SKM-1 treated with dmso at 0.1 percent for 144 hours (cell line): ENCODE data around the gene TDRD10.
"Not testable (repeated sequence)": the region's sequence is repeated elsewhere in the genome, so short reads cannot be mapped to it uniquely, and the experiment has no call there.

Experiments
- DNase-seq: peaks from one replicate; lab custom pipeline; 2025; ENCODE audit not compliant: unreplicated experiment; lab: John Stamatoyannopoulos, UW

The TDRD10 gene

DNA sequence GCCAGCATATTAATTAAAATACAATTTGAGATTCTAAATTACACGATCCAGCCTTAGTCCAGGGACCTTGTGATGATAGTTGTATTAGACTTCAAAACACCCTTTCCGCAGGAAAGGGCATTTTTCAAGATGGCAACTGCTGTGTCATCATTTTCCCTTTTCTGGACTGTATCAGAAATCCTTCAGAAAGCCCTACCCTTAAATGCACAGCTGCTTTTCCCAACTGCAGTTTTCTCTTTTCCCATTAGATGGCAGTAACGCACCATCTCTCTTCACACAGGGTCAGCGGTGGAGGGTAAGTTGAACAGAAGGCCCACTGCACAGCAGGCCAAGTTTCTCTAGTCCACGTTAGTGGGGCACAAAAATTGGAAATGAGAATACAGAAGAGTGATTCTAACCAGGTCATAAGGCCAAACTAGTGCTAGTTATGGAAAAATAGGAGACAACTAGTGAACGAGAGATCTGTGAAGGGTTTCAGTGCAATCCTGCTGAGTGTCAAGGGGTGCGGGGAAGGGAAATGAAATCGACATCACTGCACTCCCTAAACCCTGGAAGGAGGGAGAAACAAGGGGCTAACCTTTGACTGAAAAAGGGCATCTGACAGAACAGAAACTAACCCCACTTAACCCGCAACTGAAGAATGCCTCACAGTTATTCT lies 22.1 kb upstream of the TDRD10 start:
- peak; percentile 83 for DNase-seq

- DNase-seq: no peak
Measured at GRCh38 chr1:154481053-154481452, 21.0 kb upstream of the TDRD10 start.

DNA sequence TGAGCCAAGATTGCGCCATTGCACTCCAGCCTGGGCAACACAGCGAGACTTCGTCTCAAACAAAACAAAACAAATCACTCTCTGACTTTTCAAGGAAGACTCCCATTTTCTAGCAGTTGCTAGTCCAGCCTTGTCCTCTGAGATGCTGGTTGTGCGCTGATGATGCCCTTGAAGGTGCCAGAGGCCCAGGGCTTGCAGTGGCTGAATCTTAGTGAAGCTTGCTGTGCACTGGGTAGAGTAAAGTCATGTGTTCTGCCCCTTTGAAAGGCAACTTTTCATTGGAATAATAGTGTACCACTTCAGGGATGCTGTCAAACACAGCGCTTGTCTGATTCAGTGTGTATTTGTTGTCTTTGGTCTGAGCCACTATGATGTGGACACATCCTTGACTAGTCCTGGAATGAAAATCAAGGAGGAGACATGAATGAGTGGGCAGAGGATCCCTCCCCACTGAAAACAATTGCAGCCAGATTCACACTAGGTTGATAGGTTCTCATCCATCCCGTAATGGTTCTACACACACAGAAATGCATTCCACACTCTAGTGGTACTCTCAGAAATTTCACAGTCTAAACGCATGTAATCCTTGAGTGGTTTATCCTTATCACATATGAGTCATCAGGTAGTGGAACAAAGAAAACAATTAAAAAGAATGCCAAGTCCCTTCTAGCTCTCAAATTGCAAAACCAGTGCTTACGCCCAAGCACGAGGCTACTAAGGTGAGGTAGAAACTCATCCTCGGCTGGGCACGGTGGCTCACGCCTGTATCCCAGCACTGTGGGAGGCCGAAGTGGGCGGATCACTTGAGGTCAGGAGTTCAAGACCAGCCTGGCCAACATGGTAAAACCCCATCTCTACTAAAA lies 17.8 kb upstream of the TDRD10 start:
- no peak for DNase-seq

DNA sequence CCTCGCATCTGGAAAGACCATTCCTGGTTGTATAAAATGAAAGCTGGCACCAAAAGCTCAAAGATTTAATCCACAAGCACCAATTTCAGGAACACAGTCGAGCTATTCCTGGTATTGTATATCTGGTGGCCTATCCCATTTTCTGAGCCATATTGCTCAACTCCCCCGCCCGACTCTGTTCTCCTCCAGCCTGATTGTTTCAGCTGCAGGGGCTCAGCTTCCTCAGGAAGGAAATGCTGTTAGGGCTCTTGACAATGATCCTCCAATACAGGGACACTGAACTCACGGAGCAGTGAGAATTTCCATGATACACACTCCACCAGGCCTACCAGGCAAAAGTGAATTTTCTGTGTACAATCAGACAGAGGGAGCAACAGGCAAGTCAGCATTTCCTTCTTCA lies 16.9 kb upstream of the TDRD10 start:
- DNase-seq: peak; percentile 53

- DNase-seq: no peak
Measured at GRCh38 chr1:154485910-154486496, 16.0 kb upstream of the TDRD10 start.

- DNase-seq: not testable (repeated sequence)
Measured at GRCh38 chr1:154486756-154487155, 15.3 kb upstream of the TDRD10 start.

GRCh38 chr1:154488922-154489321 lies 13.1 kb upstream of the TDRD10 start:
- no peak for DNase-seq

GRCh38 chr1:154489695-154490274 lies 12.2 kb upstream of the TDRD10 start:
- DNase-seq: no peak

DNA sequence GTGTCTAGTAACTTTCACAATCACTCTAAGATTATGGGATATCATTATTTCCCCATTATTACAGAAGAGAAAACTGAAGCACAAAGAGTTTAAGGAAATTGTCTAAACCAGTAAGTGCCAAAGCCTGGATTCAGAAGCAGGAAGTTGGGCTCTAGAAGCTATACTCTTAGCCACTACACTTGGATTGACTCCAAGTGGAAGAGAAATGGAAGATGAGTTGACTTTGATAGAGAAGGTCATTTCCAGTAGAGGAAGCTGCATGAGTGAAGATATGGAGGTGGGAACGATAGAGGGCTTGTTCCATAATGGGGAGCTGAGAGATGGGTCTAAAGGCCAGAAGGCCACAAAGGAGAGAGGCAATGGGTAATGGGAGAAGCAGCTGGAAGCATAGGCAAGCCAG lies 11.7 kb upstream of the TDRD10 start:
- peak; percentile 56 for DNase-seq

- DNase-seq: no peak
Measured at GRCh38 chr1:154492115-154492514, 9.9 kb upstream of the TDRD10 start.

DNA sequence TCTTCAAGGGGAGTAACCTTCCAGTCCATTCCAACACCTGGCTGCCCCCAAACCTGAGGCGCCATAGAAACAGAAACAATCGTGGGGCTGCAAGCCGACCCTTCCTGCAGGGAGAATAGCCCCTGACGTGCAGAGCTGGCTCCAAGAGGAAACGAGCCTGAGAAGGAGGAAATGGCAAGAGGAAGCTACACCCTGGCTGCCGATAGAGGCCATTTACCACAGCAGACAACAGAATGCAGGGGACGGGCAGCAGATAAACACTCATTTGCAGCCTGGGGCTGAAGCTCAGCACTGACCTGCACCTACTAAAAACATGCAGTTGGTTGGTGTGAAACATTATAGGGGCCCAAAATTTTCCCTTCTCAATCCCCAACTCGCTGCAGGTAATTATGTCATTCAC lies 8.7 kb upstream of the TDRD10 start:
- DNase-seq: peak; percentile 90

GRCh38 chr1:154495496-154496273 lies 6.3 kb upstream of the TDRD10 start:
- DNase-seq: no peak

DNA sequence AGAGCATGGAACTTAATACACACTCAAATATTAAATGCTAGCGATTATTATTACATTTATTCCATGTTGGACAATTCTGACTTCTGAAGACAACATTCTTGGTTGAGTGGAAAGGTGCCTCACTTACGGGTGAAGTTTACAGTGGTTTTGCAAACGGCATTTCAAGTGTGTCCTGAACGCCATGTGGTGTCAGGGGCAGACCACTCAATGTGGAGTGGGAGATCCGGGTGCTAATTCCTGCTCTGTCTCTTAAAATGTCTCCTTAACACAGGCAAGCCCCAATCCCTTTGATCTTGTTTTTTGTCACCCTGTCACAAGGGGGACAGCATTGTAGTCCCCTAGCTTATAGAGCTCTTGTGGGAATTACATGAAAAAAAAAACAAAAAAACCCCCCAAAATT lies 5.6 kb upstream of the TDRD10 start:
- DNase-seq: no peak

GRCh38 chr1:154497026-154497806 lies 4.8 kb upstream of the TDRD10 start:
- DNase-seq: peak; percentile 56

DNA sequence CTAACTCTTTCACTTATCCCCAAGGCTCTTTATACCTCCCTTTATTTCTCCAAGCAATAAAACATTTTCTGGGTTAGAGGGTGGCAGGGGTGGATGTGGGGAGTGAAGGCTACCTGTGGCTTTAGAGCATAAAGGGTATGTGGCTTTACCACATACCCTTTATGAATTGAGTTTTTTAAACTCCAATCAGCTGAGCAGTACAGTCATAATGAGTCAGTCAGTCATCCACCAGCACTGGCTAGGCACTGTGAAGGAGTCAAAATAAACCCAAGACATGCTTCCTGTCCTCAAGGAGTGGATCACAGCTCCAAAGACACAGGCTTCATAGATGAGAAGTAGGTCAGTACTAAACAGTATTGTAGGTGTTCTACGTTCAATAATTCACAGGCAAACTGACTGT lies 2.6 kb upstream of the TDRD10 start:
- no peak for DNase-seq

- no peak for DNase-seq
Measured at GRCh38 chr1:154500533-154500932, 1.5 kb upstream of the TDRD10 start.

DNA sequence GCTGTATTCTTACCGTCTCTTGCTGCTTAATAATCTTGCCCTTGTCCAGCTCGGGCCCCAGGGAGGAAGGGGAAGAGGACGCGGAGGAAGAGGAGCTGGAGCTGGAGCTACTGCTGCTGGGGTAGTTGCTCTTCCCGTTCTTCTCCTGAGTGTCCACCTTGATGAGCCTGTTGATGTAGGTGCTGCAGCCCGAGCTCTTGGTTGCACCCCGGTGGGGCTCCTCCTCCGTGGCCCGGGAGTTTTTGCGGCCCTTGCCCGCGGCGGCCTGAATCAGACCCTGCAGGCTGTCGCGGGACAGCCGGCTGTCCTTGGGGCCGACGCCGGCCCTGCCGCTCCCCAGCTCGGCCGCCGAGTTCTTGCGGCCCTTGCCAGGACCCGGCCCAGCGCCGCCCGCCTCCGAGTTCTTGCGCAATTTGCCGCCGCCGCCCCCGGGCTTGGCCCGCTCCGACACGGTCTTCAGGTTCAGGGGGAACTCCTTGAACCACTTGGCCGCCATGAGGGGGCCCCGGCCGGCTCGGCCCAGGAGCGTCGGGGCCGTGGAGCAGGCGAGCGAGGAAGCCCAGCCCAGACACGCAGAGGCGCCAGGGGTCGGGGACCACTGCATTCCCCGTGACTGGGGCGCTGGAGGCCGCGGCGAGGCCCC lies 475 bp upstream of the TDRD10 start:
- no peak for DNase-seq

DNA sequence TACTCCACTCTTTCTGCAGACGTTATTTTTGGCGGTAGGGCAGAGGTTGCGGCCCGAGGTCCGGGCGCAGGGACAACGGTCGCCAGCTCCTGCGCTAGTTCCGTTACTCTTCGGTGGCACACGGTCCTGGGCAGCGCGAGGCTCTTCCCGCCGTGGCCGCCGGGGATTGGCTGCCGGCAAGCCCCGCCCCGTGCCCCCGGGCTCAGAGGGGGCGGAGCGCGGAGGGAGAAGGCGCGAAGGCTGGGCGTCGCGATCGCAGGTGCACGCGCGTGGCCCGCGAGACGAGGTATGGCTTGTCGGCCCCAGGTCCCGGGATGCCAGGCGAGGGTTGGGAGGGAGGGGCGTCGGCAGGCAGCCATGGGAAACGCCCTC lies 711 bp downstream of the TDRD10 start:
- DNase-seq: no peak

- no peak for DNase-seq
Measured at GRCh38 chr1:154503898-154504297, 1.9 kb downstream of the TDRD10 start.

DNA sequence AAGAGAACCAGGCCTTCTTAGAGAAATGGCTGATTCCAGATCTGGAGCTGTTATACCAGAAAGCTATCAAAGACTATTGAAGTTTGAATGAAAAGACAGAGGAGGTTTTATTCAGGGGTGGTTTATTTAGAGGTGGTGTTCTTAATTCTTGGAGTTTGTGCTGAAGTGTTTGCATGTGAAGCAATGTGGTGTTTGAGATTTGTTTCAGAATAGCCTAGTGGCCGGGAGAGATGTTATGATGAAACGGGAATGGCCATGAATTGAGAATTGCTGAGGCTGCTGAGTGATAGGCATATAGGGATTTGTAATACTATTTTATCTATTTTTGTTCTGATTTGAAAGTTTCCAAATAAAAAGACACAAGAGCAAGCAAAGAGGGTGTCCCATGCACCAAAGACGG lies 10.7 kb downstream of the TDRD10 start:
- DNase-seq: no peak
